Peyer's patch (tissue), 4 donors: ENCODE data around the gene OLFML2A. TPM values are rescaled to one million over a fixed set of nuclear protein-coding genes. Genes with fewer than 3 reads are reported as not detected.

Experiments
- DNase-seq, 3 donors: peaks; one replicate each; pipeline ENCODE4 v3.0.0-alpha.2; 2017 to 2019
- H3K27ac ChIP-seq, 4 donors: fragments of 200-600 bp; sonication (generic); one replicate each; pipeline ENCODE4 v1.5.1; 2016 to 2019
- H3K27me3 ChIP-seq, 2 donors: fragments of 200-600 bp; sonication (generic); one replicate each; pipeline ENCODE4 v1.5.1; 2019
- H3K36me3 ChIP-seq, 3 donors: fragments of 200-600 bp; sonication (generic); one replicate each; pipeline ENCODE4 v1.5.1; 2016 to 2019
- H3K4me1 ChIP-seq, 4 donors: fragments of 200-600 bp; sonication (generic); one replicate each; pipeline ENCODE4 v1.5.1; 2016 to 2019
- H3K4me3 ChIP-seq, 4 donors: fragments of 200-600 bp; sonication (generic); 1 replicate in 3 of 4; 2 replicates in 1 of 4; pipeline ENCODE4 v1.5.1; 2016 to 2019; ENCODE audit warnings: mild to moderate bottlenecking in 1 of 4
- H3K9me3 ChIP-seq, 4 donors: fragments of 200-600 bp; sonication (generic); one replicate each; pipeline ENCODE4 v1.5.1; 2016 to 2019; ENCODE audit warnings: mild to moderate bottlenecking in 1 of 4
- CTCF ChIP-seq, 6 experiments: fragments of 450-650 bp in 4 of 6; fragments of 200-600 bp in 2 of 6; sonication (generic) in 1 of 6; IDR thresholded peaks; one replicate each; pipeline ENCODE4 v1.5.1; 2017 to 2019; ENCODE audit warnings: antibody characterized with exemption in 6 of 6, mild to moderate bottlenecking in 3 of 6, moderate library complexity in 1 of 6
- POLR2A ChIP-seq, 2 donors: fragments of 450-650 bp; IDR thresholded peaks; one replicate each; pipeline ENCODE4 v1.5.1; 2017; ENCODE audit warnings: antibody characterized with exemption in 2 of 2, mild to moderate bottlenecking in 2 of 2, moderate library complexity in 2 of 2
- total RNA-seq, 4 donors: library from RNA; depleted of rRNA; stranded (reverse); fragments of >200 nt; gene quantifications; one replicate each; pipeline ENCODE4 v1.1.0, GENCODE V29; 2016

The OLFML2A gene
- total RNA-seq, 4 donors from 2014 or later, result 0.88 to 10.0 (median 8.7) TPM

GRCh38 chr9:124747065-124747464, 29.9 kb upstream of the OLFML2A start:
- H3K4me1 ChIP-seq, result peaks cover 0 to 4% (median 0%) of the 10 kb centered on the region in 4 donors
- no peaks in the 10 kb centered on the region for H3K36me3 ChIP-seq
- no peak for DNase-seq
- H3K9me3 ChIP-seq, result no peaks in the 10 kb centered on the region
- H3K27ac ChIP-seq, result no peak overlapping the region
- no peak overlapping the region for H3K4me3 ChIP-seq
- no peak for TF ChIP-seq CTCF (IDR thresholded peaks at IDR 0.05)
- TF ChIP-seq POLR2A (IDR thresholded peaks at IDR 0.05), result no peak
- H3K27me3 ChIP-seq, result no peaks in the 10 kb centered on the region

GRCh38 chr9:124749284-124749683, 27.6 kb upstream of the OLFML2A start:
- no peak for DNase-seq
- H3K27ac ChIP-seq, result no peak overlapping the region
- TF ChIP-seq CTCF (IDR thresholded peaks at IDR 0.05) (no peak), POLR2A (IDR thresholded peaks at IDR 0.05) (no peak)
- H3K9me3 ChIP-seq, result no peaks in the 10 kb centered on the region
- no peaks in the 10 kb centered on the region for H3K4me1 ChIP-seq
- no peaks in the 10 kb centered on the region for H3K27me3 ChIP-seq
- no peaks in the 10 kb centered on the region for H3K36me3 ChIP-seq
- no peak overlapping the region for H3K4me3 ChIP-seq

- Histone ChIP-seq H3K4me3 (no peak overlapping the region), H3K9me3 (no peaks in the 10 kb centered on the region), H3K27me3 (no peaks in the 10 kb centered on the region), H3K36me3 (no peaks in the 10 kb centered on the region), H3K27ac (no peak overlapping the region), H3K4me1 (no peaks in the 10 kb centered on the region)
- no peak for TF ChIP-seq POLR2A (IDR thresholded peaks at IDR 0.05)
- no peak for TF ChIP-seq CTCF (IDR thresholded peaks at IDR 0.05)
- DNase-seq, result no peak
These were observed 27.2 kb upstream of the OLFML2A start for GRCh38 chr9:124749781-124750180.

GRCh38 chr9:124752967-124753366, 24.0 kb upstream of the OLFML2A start:
- Histone ChIP-seq H3K36me3 (no peaks in the 10 kb centered on the region), H3K9me3 (no peaks in the 10 kb centered on the region), H3K27me3 (no peaks in the 10 kb centered on the region), H3K4me3 (no peak overlapping the region), H3K27ac (no peak overlapping the region), H3K4me1 (no peaks in the 10 kb centered on the region)
- no peak for DNase-seq
- TF ChIP-seq CTCF (IDR thresholded peaks at IDR 0.05) (no peak), POLR2A (IDR thresholded peaks at IDR 0.05) (no peak)

GRCh38 chr9:124754289-124754688, 22.6 kb upstream of the OLFML2A start:
- DNase-seq, result no peak
- Histone ChIP-seq H3K4me1 (no peaks in the 10 kb centered on the region), H3K27me3 (no peaks in the 10 kb centered on the region), H3K36me3 (no peaks in the 10 kb centered on the region), H3K9me3 (no peaks in the 10 kb centered on the region), H3K27ac (no peak overlapping the region), H3K4me3 (no peak overlapping the region)
- TF ChIP-seq POLR2A (IDR thresholded peaks at IDR 0.05) (no peak), CTCF (IDR thresholded peaks at IDR 0.05) (peak in 3 of 6 experiments; percentile 60 to 64 (median 62))

GRCh38 chr9:124755061-124755460, 21.9 kb upstream of the OLFML2A start:
- Histone ChIP-seq H3K9me3 (no peaks in the 10 kb centered on the region), H3K4me3 (no peak overlapping the region), H3K36me3 (no peaks in the 10 kb centered on the region), H3K4me1 (no peaks in the 10 kb centered on the region), H3K27ac (no peak overlapping the region), H3K27me3 (no peaks in the 10 kb centered on the region)
- DNase-seq, result no peak
- TF ChIP-seq CTCF (IDR thresholded peaks at IDR 0.05), result no peak
- TF ChIP-seq POLR2A (IDR thresholded peaks at IDR 0.05), result no peak
